ENCODE data around the gene TEX11. TPM values are rescaled to one million over a fixed set of nuclear protein-coding genes. Genes with fewer than 3 reads are reported as not detected.

The TEX11 gene
- total and polyA plus RNA-seq, 9 of the 15 experiments (the other 6 are each of a cell fraction or from before 2014, with no cell fraction given): 0.27 to 1.1 (median 0.45) TPM

DNA sequence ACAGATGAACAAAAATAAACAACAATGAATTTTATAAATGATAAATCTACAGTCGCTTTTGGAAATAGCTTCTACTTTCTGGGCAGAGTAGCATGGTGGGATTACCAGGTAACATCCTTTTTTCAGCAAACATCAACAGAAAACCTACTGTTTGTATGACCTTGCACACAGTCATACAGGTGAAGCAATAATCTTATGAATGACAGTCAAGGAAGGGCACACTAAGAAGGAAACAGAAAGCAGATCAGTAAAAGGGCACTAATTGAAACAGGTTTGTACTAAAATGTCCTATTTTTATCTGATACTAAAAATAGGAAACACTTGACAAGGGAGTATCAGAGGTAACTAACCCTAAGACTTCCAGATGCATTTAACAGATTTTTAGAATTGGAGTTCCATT is 355.0 kb downstream of the TEX11 start:
- Histone ChIP-seq H3K9ac (ENCODE audit: insufficient read depth in 1 of 2, low read depth in 2 of 2, low read length in 2 of 2) (no peak overlapping the region), H3K9me1 (ENCODE audit: control insufficient read depth, insufficient read depth, low read length) (no peaks in the 10 kb centered on the region), H2AFZ (ENCODE audit: low read depth, low read length) (no peak overlapping the region), H3K79me2 (ENCODE audit: control insufficient read depth, insufficient read depth, low read length) (no peaks in the 10 kb centered on the region), H3K4me3 (no peak overlapping the region), H3K27me3 (ENCODE audit: control insufficient read depth in 2 of 2, insufficient read depth in 2 of 2, low read length in 2 of 2) (no peaks in the 10 kb centered on the region), H3K27ac (ENCODE audit: extremely low read depth, low read depth, low read length) (no peak overlapping the region), H3K4me1 (replicated peaks in 1 of 2; ENCODE audit: control insufficient read depth in 2 of 2, insufficient read depth in 2 of 2, low read length in 2 of 2) (no peaks in the 10 kb centered on the region), H3K4me2 (ENCODE audit: insufficient read depth, low read length) (no peak overlapping the region), H3K36me3 (ENCODE audit: control insufficient read depth, insufficient read depth, low read length) (no peaks in the 10 kb centered on the region), H4K20me1 (replicated peaks; ENCODE audit: control insufficient read depth, insufficient read depth, low read length) (no peaks in the 10 kb centered on the region), H3K9me3 (replicated peaks; ENCODE audit: control insufficient read depth, insufficient read depth, low read depth, low read length) (no peaks in the 10 kb centered on the region)
- POLR2A ChIA-PET: no interaction called here
- ATAC-seq: no peak
- no TSS peak for BruUV-seq (replicated peaks)
- CTCF ChIA-PET (ENCODE audit: low intra/inter-chr PET ratio): no interaction called here
- TF ChIP-seq SRF (CRISPR knock-in tag; IDR thresholded peaks at IDR 0.05) (no peak), MTA1 (IDR thresholded peaks at IDR 0.05; ENCODE audit: borderline replicate concordance) (no peak), SMARCE1 (IDR thresholded peaks at IDR 0.05) (no peak), TEAD4 (IDR thresholded peaks at IDR 0.05; ENCODE audit: low read length) (no peak), TEAD4 (CRISPR knock-in tag; IDR thresholded peaks at IDR 0.05; ENCODE audit: borderline replicate concordance) (no peak)
- TF ChIP-seq, protein P1, sequence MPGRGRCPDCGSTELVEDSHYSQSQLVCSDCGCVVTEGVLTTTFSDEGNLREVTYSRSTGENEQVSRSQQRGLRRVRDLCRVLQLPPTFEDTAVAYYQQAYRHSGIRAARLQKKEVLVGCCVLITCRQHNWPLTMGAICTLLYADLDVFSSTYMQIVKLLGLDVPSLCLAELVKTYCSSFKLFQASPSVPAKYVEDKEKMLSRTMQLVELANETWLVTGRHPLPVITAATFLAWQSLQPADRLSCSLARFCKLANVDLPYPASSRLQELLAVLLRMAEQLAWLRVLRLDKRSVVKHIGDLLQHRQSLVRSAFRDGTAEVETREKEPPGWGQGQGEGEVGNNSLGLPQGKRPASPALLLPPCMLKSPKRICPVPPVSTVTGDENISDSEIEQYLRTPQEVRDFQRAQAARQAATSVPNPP (IDR thresholded peaks at IDR 0.05; ENCODE audit: borderline replicate concordance, insufficient read depth, insufficient read length): no peak
- TF ChIP-seq, protein P2, sequence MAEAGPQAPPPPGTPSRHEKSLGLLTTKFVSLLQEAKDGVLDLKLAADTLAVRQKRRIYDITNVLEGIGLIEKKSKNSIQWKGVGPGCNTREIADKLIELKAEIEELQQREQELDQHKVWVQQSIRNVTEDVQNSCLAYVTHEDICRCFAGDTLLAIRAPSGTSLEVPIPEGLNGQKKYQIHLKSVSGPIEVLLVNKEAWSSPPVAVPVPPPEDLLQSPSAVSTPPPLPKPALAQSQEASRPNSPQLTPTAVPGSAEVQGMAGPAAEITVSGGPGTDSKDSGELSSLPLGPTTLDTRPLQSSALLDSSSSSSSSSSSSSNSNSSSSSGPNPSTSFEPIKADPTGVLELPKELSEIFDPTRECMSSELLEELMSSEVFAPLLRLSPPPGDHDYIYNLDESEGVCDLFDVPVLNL (CRISPR knock-in tag; IDR thresholded peaks at IDR 0.05; ENCODE audit: low read depth): no peak
- no peak for FAIRE-seq
- 11% methylated on average over 1 of the region's 1 CpG for WGBS (ENCODE audit: insufficient coverage, low coverage, missing lambda C conversion rate)
- DNase-seq (ENCODE audit: extremely low read depth in 1 of 4, low spot score in 3 of 4): no peak
- intact Hi-C loops (cut with micrococcal nuclease) (no loop called here), in situ Hi-C loops (cut with MboI) (no loop called here)

All from K562 (cell line).